NOMO-1 treated with dmso at 0.1 percent for 144 hours (cell line): ENCODE measurements around the gene ALDH1A2.
"Not testable (repeated sequence)": the region's sequence is repeated elsewhere in the genome, so short reads cannot be mapped to it uniquely, and the experiment has no call there.

Experiments
- DNase-seq: peaks from one replicate; lab custom pipeline; 2025; ENCODE audit not compliant: unreplicated experiment; lab: John Stamatoyannopoulos, UW

Gene ALDH1A2

GRCh38 chr15:58002338-58003126, 63.0 kb downstream of the ALDH1A2 start:
- no peak for DNase-seq

DNA sequence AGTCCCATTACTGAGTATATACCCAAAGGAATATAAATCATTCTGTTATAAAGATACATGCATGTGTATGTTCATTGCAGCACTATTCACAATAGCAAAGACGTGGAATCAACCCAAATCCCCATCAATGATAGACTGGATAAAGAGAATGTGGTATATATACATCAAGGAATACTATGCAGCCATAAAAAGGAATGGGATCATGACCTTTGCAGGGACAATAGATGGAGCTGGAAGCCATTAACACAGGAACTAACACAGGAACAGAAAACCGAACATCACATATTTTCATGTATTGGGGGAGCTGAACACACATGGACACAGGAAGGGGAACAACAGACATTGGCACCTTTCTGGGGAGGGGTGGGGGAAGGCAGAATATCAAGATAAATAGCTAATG, 65.8 kb downstream of the ALDH1A2 start:
- not testable (repeated sequence) for DNase-seq

GRCh38 chr15:57996561-57996960, 69.0 kb downstream of the ALDH1A2 start:
- DNase-seq: no peak

DNA sequence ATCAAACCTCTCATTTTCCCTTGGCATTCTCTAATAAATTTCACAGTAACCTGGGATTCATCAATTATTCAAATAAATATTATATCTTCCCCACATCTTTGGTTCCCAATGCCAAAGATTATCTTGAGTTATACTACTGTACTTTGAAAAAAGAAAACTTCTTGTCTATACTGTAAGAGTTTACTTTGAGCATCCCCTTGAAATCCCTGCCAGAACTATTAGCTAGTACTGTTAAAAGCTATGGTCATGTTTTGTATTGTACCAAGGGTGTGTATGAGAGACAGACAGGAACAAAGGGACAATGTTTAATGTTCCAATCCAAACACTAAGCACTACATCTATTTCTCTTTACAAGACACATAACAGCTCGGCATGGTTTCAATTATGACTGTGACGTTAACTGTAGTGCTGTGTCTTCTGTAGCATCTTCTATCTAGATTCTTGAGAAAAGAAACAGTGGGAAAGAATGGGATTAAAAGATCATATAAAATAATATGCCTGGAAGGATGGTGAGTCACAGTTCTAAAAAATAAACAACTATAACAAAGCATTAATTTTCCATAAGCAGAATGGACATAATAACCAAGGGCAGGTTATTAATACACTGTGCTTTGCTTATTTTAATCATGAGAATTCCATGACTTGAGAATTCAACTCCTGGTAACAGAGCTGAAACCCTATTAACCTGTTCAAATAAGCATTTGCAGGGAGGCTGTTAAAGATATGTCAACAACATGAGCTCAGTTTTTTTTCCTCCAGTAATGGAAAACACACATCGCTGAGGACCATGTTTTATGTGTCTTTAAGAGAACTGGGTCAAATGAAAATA, 71.1 kb downstream of the ALDH1A2 start:
- DNase-seq: no peak

DNA sequence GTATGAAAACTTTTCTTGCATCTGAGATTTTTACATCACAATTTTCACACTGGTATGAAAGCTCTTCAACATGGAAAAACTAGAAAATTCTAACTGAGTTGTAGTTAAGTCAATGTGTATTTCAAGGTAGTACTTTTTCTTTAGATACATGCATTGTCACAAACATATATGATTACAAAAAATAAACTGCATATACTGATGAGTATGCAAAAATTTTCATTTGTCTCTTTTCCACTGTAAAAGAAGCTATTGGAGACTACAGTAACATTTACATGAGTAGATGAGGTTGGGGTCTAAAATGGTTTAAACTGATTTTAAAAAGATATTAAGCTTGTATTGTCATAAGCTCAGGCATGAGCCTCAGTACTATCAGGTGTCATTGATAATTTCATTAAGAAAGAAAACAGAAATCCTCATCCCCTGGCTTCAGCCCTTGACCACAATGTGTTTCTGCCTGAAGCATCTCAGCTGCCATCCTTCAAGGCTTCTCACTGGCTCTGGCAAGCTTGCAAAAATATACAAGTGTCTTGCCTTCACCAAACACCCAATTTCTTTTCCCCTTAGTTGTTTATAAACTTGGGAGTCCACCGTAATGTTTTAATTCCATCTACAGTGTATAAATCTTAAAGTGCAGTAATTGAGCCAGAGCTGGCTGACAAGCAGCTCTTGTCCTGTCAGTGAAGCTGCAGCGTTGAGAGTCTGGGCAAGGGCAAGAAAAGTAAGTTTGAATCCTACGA, 71.9 kb downstream of the ALDH1A2 start:
- DNase-seq: no peak

DNA sequence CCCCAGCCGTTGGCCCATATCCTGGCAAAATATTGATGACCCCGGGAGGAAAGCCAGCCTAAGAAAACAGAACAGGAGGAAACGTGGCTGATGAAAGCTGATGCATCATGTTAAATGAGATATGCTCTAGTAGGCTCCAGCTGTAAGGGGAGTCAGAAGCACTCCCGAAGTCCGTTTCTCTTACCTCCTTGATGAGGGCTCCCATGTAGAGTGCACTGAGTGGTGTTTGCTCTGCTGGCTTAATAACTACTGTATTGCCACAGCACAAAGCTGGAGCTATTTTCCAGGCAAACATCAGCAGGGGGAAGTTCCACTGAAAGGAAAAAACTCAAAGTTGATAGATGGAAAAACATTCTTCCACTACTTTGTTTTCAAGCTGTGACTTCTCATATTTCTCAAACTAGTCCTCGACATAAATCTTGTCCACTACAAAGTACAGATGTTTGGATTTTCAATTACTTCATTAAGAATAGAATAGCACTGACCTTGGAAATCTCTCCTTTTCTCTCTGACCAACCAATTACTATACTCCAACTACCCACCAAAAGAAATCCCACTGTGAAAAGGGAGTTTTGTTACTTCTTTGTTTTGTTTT, 72.7 kb downstream of the ALDH1A2 start:
- DNase-seq: no peak

GRCh38 chr15:57973534-57973933, 92.0 kb downstream of the ALDH1A2 start:
- no peak for DNase-seq

DNA sequence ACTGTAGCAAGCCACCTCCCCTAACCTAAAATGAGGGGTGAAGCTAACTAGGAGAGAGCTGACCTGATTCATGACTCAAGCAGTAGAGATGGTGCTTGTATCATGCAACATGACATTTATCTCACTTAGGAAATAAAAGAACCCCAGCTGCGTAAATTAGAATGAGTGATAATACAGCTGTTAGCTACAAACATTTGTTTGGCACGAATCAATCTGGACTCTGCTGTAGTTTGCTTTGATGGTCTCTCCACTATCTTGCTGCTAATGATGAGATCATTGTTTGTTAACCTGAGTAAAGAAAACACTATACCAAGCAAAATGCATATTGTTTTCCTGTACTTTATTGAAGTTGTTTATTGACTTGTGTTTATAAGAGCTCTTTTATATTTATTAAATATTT, 92.6 kb downstream of the ALDH1A2 start:
- DNase-seq: no peak

GRCh38 chr15:57969996-57970395, 95.5 kb downstream of the ALDH1A2 start:
- DNase-seq: no peak

DNA sequence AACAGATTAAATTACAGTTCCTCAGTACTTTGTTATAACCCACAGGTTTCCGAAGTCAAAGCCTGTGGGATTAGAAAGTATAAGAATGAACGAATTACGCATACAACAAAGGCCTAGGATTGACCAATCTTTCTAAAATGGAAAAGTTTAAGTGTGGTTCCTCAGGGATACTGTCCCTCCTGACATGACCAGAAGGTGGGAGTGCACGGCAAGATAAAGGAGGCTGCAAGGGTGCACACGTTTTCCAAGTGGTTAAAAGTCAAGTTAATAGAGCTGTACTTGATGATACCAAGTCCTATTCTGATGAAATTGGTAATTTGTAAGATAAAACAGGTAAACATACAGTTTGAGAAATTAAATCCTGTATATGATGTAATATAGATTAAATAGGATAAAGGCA, 96.2 kb downstream of the ALDH1A2 start:
- DNase-seq: no peak

DNA sequence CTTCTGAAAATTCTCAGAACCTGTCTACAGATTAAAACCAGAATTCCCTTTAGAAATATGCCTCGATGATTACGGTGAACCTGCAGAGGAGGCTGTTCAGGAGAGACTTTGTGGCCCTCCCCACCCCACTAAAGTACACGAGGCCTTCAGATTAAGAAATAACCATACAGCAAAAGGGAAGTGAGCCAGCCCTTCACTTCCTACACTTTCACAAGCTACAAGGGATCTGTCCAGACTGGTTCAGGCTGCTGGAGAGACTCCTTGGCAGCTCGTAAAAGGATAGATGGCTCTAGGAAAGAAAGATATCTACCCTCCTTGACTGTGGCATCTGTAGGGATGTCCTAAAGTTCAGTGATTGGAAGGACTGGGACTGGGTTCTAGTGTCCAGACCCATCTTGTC, 102.6 kb downstream of the ALDH1A2 start:
- DNase-seq: no peak

DNA sequence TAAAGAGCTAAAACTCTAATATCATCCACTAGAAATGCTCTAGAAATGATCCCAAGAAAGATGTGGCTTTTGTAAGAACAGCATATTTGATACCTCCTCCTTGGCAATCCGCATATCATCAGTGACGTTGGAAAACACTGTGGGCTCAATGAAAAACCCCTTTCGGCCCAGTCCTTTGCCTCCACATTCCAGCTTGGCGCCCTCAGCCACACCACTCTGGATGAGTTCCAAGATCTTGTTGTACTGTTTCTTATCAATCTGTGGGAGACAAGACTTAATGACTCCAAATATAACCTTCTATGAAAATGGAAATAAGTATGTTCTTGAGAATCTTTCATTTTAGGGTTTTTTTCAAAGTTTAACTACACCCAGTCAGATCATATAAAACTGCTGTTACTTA, 103.6 kb downstream of the ALDH1A2 start:
- DNase-seq: no peak

DNA sequence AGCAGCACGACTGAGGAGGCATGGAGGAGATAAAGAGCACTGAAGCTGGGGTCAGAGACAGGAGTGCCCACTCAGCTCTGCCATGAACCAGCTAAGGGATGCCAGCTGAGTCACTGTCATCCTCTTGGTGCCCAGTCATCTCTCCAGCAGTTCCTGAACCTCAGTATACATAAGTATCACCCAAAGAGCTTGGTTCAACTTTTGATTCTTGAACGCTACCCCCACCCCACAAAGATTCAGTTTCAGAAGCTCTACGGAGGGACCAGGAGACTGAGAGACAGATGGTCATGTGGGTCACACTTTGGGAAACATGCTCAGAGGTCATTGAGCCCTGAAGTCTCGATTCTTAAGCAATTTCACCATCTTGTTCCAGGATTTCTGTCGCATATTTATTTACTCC, 108.4 kb downstream of the ALDH1A2 start:
- no peak for DNase-seq

- no peak for DNase-seq
These were observed 111.6 kb downstream of the ALDH1A2 start for GRCh38 chr15:57953874-57954273.

GRCh38 chr15:57951328-57951932, 114.1 kb downstream of the ALDH1A2 start:
- no peak for DNase-seq

- no peak for DNase-seq
These were observed 115.0 kb downstream of the ALDH1A2 start for GRCh38 chr15:57950381-57950946.

- DNase-seq: no peak
These were observed 116.1 kb downstream of the ALDH1A2 start for GRCh38 chr15:57949374-57949943.

DNA sequence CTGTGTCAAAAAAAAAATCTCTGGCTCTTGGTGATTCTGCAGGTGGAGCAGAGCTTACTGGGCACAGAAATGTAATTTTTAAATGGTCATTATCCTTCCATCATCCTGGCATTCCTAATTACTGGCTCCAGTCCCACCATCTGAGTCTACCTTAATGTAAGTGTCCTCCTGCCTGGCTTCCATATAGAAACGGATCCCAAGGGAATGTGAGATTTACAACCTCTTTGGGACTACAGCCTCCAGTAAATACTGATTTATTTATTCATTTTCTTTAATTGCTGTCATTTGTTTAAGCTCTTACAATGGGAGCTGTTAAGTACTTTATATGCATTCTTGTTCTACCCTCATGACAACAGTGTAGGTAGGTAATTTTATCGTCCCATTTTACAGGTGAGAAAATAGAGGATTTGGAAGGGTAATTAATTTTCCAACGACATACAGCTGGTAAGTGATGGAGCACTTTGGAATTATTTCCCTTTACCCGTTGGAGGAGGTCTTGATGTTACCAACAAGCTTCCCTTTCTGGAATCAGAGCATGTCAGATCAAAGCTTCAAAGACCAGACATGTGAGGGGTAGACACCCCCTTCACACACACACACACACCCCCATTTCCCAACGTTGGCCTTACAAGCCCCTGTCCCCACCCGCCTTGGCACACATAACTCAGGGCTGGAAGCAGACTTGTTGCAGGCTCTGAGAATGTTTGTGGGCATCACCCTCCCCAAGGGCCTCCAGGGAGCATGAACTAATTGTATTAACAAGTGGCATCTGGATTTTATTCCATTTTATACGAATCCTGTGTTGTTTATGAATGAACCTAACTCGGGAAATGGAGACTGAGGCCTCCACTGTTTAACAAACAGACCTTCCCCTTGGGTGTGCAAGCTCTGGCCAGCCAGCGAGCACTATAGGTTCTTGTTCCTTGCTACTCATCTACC, 116.9 kb downstream of the ALDH1A2 start:
- no peak for DNase-seq

DNA sequence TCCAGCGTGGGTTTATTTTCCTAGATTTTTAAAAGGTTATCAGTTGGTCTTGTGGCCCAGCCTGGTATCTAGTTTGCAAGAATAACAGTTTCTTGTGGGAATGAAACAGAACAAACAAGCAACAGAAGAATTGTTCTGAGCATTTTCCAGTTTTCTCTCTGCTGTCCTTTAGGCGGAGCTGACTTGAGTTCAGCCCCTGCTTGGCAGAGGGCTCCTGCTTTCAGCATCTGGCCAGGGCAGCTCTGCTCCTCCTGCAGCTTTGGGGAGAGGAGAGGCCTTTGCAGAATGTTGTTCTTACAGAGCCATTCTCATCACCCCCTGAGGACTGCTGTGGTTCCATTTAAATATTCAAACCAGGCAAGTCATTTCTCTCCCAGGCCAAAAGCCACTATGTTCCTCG, 117.7 kb downstream of the ALDH1A2 start:
- no peak for DNase-seq
